HCT116 (cell line): ENCODE data around the gene LSAMP. TPM values are rescaled to one million over a fixed set of nuclear protein-coding genes. Genes with fewer than 3 reads are reported as not detected.

ENCODE experiments used
- ATAC-seq: fragments of 200-7000 bp; cut with Tn5 transposase; 2 replicates; pipeline ENCODE4 v1.9.1; 2020; ENCODE audit warnings: mild to moderate bottlenecking, moderate library complexity
- BruUV-seq: library from RNA; stranded (reverse); fragments of 400-500 nt; replicated peaks from 2 replicates; lab custom pipeline; 2021; lab: Mats Ljungman, UMichigan
- CTCF ChIA-PET: fragments of 300-600 bp; sonication (Branson Sonifier 250); formaldehyde crosslinking; loops from one replicate; lab custom pipeline; 2021; ENCODE audit warnings: antibody characterized with exemption; lab: Charles Lee
- POLR2A ChIA-PET: fragments of 300-600, 350-600 bp; sonication (Branson Sonifier 250); formaldehyde crosslinking; loops from one replicate; lab custom pipeline; 2021; ENCODE audit warnings: antibody characterized with exemption; lab: Charles Lee
- RAD21 ChIA-PET, 2 experiments: fragments of 300-600 bp; sonication (Branson Sonifier 250); formaldehyde crosslinking; loops; one replicate each; lab custom pipeline; 2023; ENCODE audit warnings: low total read pairs in 2 of 2; ENCODE audit not compliant: uncharacterized antibody in 2 of 2, unreplicated experiment in 2 of 2, low non-redundant PET in 1 of 2; lab: Charles Lee
- DNase-seq: peaks from one replicate; pipeline ENCODE4 v3.0.0-alpha.2; 2010; ENCODE audit warnings: low read depth, low spot score
- H2AFZ ChIP-seq: fragments of 200-600 bp; shearing (Covaris generic), sonication (generic); 2 replicates; pipeline ENCODE4 v1.6.1; 2017; ENCODE audit warnings: low read depth, mixed run types, mixed read lengths, antibody characterized with exemption, low read length; ENCODE audit not compliant: poor library complexity, severe bottlenecking
- H3K27ac ChIP-seq: 2 replicates; pipeline ENCODE4 v1.5.1; 2012; ENCODE audit warnings: low read depth, low read length
- H3K27me3 ChIP-seq: fragments of 200-600 bp; sonication (generic); 2 replicates; pipeline ENCODE4 v1.6.1; 2016; ENCODE audit warnings: mixed run types, low read length, mixed read lengths; ENCODE audit not compliant: insufficient read depth
- H3K36me3 ChIP-seq, 2 experiments: fragments of 200-500 bp in 1 of 2; fragments of 200-600 bp in 1 of 2; sonication (Bioruptor generic) in 1 of 2; sonication (generic) in 1 of 2; 2 replicates each; pipeline versions ENCODE4 v1.5.1 to v1.6.1; 2014 to 2016; ENCODE audit warnings: low read length in 2 of 2, inconsistent platforms in 1 of 2, mixed read lengths in 1 of 2, mixed run types in 1 of 2; ENCODE audit not compliant: insufficient read depth in 2 of 2, control insufficient read depth in 1 of 2
- H3K4me1 ChIP-seq, 2 experiments: fragments of 200-600 bp in 1 of 2; sonication (generic) in 1 of 2; 2 replicates each; pipeline versions ENCODE4 v1.5.1 to v1.6.1; 2012 to 2017; ENCODE audit warnings: low read length in 2 of 2, inconsistent platforms in 1 of 2, mild to moderate bottlenecking in 1 of 2, mixed read lengths in 1 of 2, mixed run types in 1 of 2, moderate library complexity in 1 of 2; ENCODE audit not compliant: insufficient read depth in 2 of 2, control insufficient read depth in 1 of 2
- H3K4me2 ChIP-seq: fragments of 200-600 bp; sonication (generic); 2 replicates; pipeline ENCODE4 v1.6.1; 2017; ENCODE audit warnings: mixed run types, low read length, mixed read lengths
- H3K4me3 ChIP-seq, 2 experiments: fragments of 200-600 bp in 1 of 2; sonication (generic) in 1 of 2; replicated peaks in 1 of 2; 2 replicates each; pipeline ENCODE4 v1.5.1; 2011 to 2016; ENCODE audit warnings: low read length in 2 of 2, control low read depth in 1 of 2, low read depth in 1 of 2, mild to moderate bottlenecking in 1 of 2, mixed read lengths in 1 of 2, mixed run types in 1 of 2
- H3K79me2 ChIP-seq: fragments of 200-600 bp; sonication (generic); 2 replicates; pipeline ENCODE4 v1.6.1; 2017; ENCODE audit warnings: mild to moderate bottlenecking, mixed run types, low read length, moderate library complexity, mixed read lengths; ENCODE audit not compliant: insufficient read depth
- H3K9ac ChIP-seq: fragments of 200-600 bp; sonication (generic); 2 replicates; pipeline ENCODE4 v1.6.1; 2016; ENCODE audit warnings: low read length, mixed read lengths
- H3K9me2 ChIP-seq: fragments of 200-600 bp; sonication (generic), shearing (Covaris generic); 2 replicates; pipeline ENCODE4 v1.6.1; 2017; ENCODE audit warnings: mixed run types, mild to moderate bottlenecking, moderate library complexity; ENCODE audit not compliant: insufficient read depth
- H3K9me3 ChIP-seq, 2 experiments: fragments of 200-500 bp in 1 of 2; fragments of 200-600 bp in 1 of 2; sonication (Bioruptor generic) in 1 of 2; sonication (generic) in 1 of 2; 2 replicates each; pipeline ENCODE4 v1.6.1; 2014 to 2017; ENCODE audit warnings: low read length in 2 of 2, mixed read lengths in 2 of 2, inconsistent platforms in 1 of 2, low read depth in 1 of 2, mild to moderate bottlenecking in 1 of 2, mixed run types in 1 of 2, moderate library complexity in 1 of 2; ENCODE audit not compliant: control insufficient read depth in 1 of 2, insufficient read depth in 1 of 2
- H4K20me1 ChIP-seq: fragments of 200-600 bp; sonication (generic), shearing (Covaris generic); 2 replicates; pipeline ENCODE4 v1.6.1; 2017; ENCODE audit warnings: mixed run types, mild to moderate bottlenecking, moderate library complexity; ENCODE audit not compliant: insufficient read depth
- ATF3 ChIP-seq: IDR thresholded peaks from 2 replicates; pipeline ENCODE4 v1.6.1; 2012
- CEBPB ChIP-seq: IDR thresholded peaks from 2 replicates; pipeline ENCODE4 v1.6.1; 2012; ENCODE audit warnings: low read depth
- CTCF ChIP-seq, 3 experiments: fragments of 200-600 bp in 1 of 3; sonication (generic) in 1 of 3; IDR thresholded peaks in 2 of 3; conservative IDR thresholded peaks in 1 of 3; 2 replicates each; pipeline ENCODE4 v1.5.1; 2012 to 2017; ENCODE audit warnings: low read depth in 2 of 3, low read length in 2 of 3, antibody characterized with exemption in 1 of 3, borderline replicate concordance in 1 of 3, control low read depth in 1 of 3, mild to moderate bottlenecking in 1 of 3, mixed read lengths in 1 of 3, mixed run types in 1 of 3, moderate library complexity in 1 of 3; ENCODE audit not compliant: insufficient read depth in 1 of 3
- ELF1 ChIP-seq: IDR thresholded peaks from 2 replicates; pipeline ENCODE4 v1.6.1; 2012; ENCODE audit warnings: low read depth, borderline replicate concordance
- FOSL1 ChIP-seq: IDR thresholded peaks from 2 replicates; pipeline ENCODE4 v1.6.1; 2012; ENCODE audit warnings: low read depth
- JUND ChIP-seq: IDR thresholded peaks from 2 replicates; pipeline ENCODE4 v1.6.1; 2012
- MAX ChIP-seq: IDR thresholded peaks from 2 replicates; pipeline ENCODE4 v1.6.1; 2012
- POLR2A ChIP-seq: IDR thresholded peaks from 2 replicates; pipeline ENCODE4 v1.7.0; 2011; ENCODE audit warnings: borderline replicate concordance; ENCODE audit not compliant: insufficient read depth, insufficient read length; ENCODE audit errors: extremely low read depth
- POLR2AphosphoS5 ChIP-seq: IDR thresholded peaks from 2 replicates; pipeline ENCODE4 v1.6.1; 2011; ENCODE audit warnings: mild to moderate bottlenecking, low read depth, low read length, moderate library complexity
- RAD21 ChIP-seq: IDR thresholded peaks from 2 replicates; pipeline ENCODE4 v1.6.1; 2012; ENCODE audit warnings: low read depth, mild to moderate bottlenecking
- SIN3A ChIP-seq: IDR thresholded peaks from 2 replicates; pipeline ENCODE4 v1.6.1; 2012; ENCODE audit warnings: low read depth
- SP1 ChIP-seq: IDR thresholded peaks from 2 replicates; pipeline ENCODE4 v1.6.1; 2012; ENCODE audit warnings: low read depth
- TCF7L2 ChIP-seq: IDR thresholded peaks from 2 replicates; pipeline ENCODE4 v1.7.0; 2011; ENCODE audit warnings: borderline replicate concordance, inconsistent platforms; ENCODE audit not compliant: insufficient read depth, insufficient read length; ENCODE audit errors: extremely low read depth
- YY1 ChIP-seq: IDR thresholded peaks from 2 replicates; pipeline ENCODE4 v1.6.1; 2011; ENCODE audit warnings: low read length, low read depth, moderate library complexity, mild to moderate bottlenecking; ENCODE audit not compliant: insufficient replicate concordance; ENCODE audit errors: extremely low read depth
- ZBTB33 ChIP-seq: IDR thresholded peaks from 2 replicates; pipeline ENCODE4 v1.6.1; 2011; ENCODE audit warnings: mild to moderate bottlenecking, low read length, moderate library complexity; ENCODE audit not compliant: insufficient replicate concordance; ENCODE audit errors: extremely low read depth
- ZFX ChIP-seq: fragments of 450-650 bp; IDR thresholded peaks from 2 replicates; pipeline ENCODE4 v1.6.1; 2017
- ZNF274 ChIP-seq: fragments of 200-500 bp; sonication (Bioruptor generic); IDR thresholded peaks from 2 replicates; pipeline ENCODE4 v1.6.1; 2014; ENCODE audit warnings: mild to moderate bottlenecking, low read depth, low read length, inconsistent platforms
- intact Hi-C: fragments of 100-400 bp; cut with micrococcal nuclease; formaldehyde crosslinking; loops from 2 replicates; pipeline ENCODE4 v1.10.0; 2022
- total RNA-seq: library from RNA; stranded (reverse); gene quantifications from one replicate; pipeline ENCODE4 v1.2.1, GENCODE V29; 2021; ENCODE audit not compliant: unreplicated experiment

Gene LSAMP
- total RNA-seq, 1 experiment from 2014 or later, result 0.25 TPM

- Histone ChIP-seq H3K36me3 (no peaks in the 10 kb centered on the region), H3K9ac (no peak overlapping the region), H3K4me1 (no peaks in the 10 kb centered on the region), H3K9me2 (no peaks in the 10 kb centered on the region), H3K9me3 (no peaks in the 10 kb centered on the region), H2AFZ (no peak overlapping the region), H3K79me2 (no peaks in the 10 kb centered on the region), H3K4me3 (no peak overlapping the region), H3K27ac (no peak overlapping the region), H3K4me2 (no peak overlapping the region), H4K20me1 (no peaks in the 10 kb centered on the region)
- no peak for ATAC-seq
- RAD21 ChIA-PET, result no interaction called here
- POLR2A ChIA-PET, result no interaction called here
- BruUV-seq, result no TSS peak
- CTCF ChIA-PET, result interaction anchor here (0.7 kb wide), 1 partner anchor 8 kb away, joined by 3 read pairs; no protein-coding TSS in a partner anchor
- no peak for DNase-seq
- intact Hi-C loops, result no loop called here
- no peak for TF ChIP-seq CEBPB
- no peak for TF ChIP-seq ZBTB33
- TF ChIP-seq, all 23 proteins: peak for 0
- no peaks in the 10 kb centered on the region for H3K27me3 ChIP-seq
Measured at GRCh38 chr3:116034794-116035193, 410.5 kb downstream of the LSAMP start.

GRCh38 chr3:116034086-116034485 lies 411.2 kb downstream of the LSAMP start:
- intact Hi-C loops, result no loop called here
- H3K4me2 ChIP-seq, result no peak overlapping the region
- no peaks in the 10 kb centered on the region for H3K9me3 ChIP-seq
- TF ChIP-seq SIN3A (no peak), FOSL1 (no peak), YY1 (no peak), JUND (no peak), ZNF274 (no peak), CTCF (IDR thresholded peaks at IDR 0.05 in 2 of 3, conservative IDR thresholded peaks at IDR 0.05 in 1 of 3; ENCODE audit: borderline replicate concordance in 1 of 3, insufficient read depth in 1 of 3, low read depth in 2 of 3, low read length in 2 of 3) (no peak), RAD21 (no peak), POLR2AphosphoS5 (no peak), ZFX (no peak), MAX (no peak), ELF1 (no peak), SP1 (no peak), POLR2A (no peak), TCF7L2 (no peak), ATF3 (no peak)
- TF ChIP-seq, all 23 proteins: peak for 0
- DNase-seq (no peak), ATAC-seq (no peak)
- H3K4me3 ChIP-seq, result no peak overlapping the region
- no peaks in the 10 kb centered on the region for H3K4me1 ChIP-seq
- no peak overlapping the region for H3K27ac ChIP-seq
- no TSS peak for BruUV-seq
- POLR2A ChIA-PET, result no interaction called here
- RAD21 ChIA-PET, result no interaction called here
- no peaks in the 10 kb centered on the region for H3K9me2 ChIP-seq
- CTCF ChIA-PET, result no interaction called here
- H3K36me3 ChIP-seq, result no peaks in the 10 kb centered on the region
- H4K20me1 ChIP-seq, result no peaks in the 10 kb centered on the region
- no peaks in the 10 kb centered on the region for H3K27me3 ChIP-seq
- no peak overlapping the region for H2AFZ ChIP-seq
- no peaks in the 10 kb centered on the region for H3K79me2 ChIP-seq
- H3K9ac ChIP-seq, result no peak overlapping the region
